ENCODE measurements around the gene JUP.

Gene JUP

DNA sequence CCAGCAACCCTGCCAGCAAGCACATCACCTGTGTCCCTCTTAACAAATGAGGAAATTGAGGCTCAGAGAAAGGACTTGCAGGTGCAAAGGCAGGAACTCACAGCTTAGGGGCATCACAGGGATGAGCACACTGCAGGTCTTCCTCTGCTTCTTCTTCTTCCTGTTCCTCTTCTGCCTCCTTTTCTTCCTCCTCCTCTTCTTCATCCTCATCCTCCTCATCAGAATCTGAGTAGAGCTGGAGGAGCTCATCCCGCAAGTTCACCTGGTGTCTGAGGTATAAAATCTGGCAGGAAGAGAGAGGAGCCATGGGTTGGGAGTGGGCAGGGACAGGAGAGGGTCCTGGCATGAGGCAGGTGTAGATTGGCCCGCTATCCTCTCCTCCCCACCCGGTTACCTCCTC is 54.7 kb downstream of the JUP start:
- no peaks in the 10 kb centered on the region for H4K20me1 ChIP-seq (ENCODE audit: low read depth, low read length)
- H3K9me2 ChIP-seq (replicated peaks; ENCODE audit: insufficient read depth, low read length) = no peaks in the 10 kb centered on the region
- H3K9me3 ChIP-seq (ENCODE audit: insufficient read depth, low read length) = no peaks in the 10 kb centered on the region
- H3K4me3 ChIP-seq (ENCODE audit: insufficient read depth, low read length, poor library complexity, severe bottlenecking) = no peak overlapping the region
- no peaks in the 10 kb centered on the region for H3K79me2 ChIP-seq (ENCODE audit: insufficient read depth, low read length)
- no peak overlapping the region for H2AFZ ChIP-seq (ENCODE audit: low read depth, low read length, severe bottlenecking)
- no peak overlapping the region for H3K27ac ChIP-seq (ENCODE audit: low read depth, low read length)
- no peaks in the 10 kb centered on the region for H3K36me3 ChIP-seq (ENCODE audit: low read length)
- no peak overlapping the region for H3K4me2 ChIP-seq (ENCODE audit: low read depth, low read length, poor library complexity, severe bottlenecking)
- no peaks in the 10 kb centered on the region for H3F3A ChIP-seq (ENCODE audit: insufficient read depth)
- no peaks in the 10 kb centered on the region for H3K27me3 ChIP-seq (ENCODE audit: low read length)
- no peak overlapping the region for H3K9ac ChIP-seq (ENCODE audit: low read length)
- no peak for TF ChIP-seq EZH2phosphoT487 (conservative IDR thresholded peaks at IDR 0.05; ENCODE audit: low read length)
- TF ChIP-seq, protein P1, sequence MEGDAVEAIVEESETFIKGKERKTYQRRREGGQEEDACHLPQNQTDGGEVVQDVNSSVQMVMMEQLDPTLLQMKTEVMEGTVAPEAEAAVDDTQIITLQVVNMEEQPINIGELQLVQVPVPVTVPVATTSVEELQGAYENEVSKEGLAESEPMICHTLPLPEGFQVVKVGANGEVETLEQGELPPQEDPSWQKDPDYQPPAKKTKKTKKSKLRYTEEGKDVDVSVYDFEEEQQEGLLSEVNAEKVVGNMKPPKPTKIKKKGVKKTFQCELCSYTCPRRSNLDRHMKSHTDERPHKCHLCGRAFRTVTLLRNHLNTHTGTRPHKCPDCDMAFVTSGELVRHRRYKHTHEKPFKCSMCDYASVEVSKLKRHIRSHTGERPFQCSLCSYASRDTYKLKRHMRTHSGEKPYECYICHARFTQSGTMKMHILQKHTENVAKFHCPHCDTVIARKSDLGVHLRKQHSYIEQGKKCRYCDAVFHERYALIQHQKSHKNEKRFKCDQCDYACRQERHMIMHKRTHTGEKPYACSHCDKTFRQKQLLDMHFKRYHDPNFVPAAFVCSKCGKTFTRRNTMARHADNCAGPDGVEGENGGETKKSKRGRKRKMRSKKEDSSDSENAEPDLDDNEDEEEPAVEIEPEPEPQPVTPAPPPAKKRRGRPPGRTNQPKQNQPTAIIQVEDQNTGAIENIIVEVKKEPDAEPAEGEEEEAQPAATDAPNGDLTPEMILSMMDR (IDR thresholded peaks at IDR 0.05; ENCODE audit: insufficient read depth, low read length, poor library complexity, severe bottlenecking) = no peak

DNA sequence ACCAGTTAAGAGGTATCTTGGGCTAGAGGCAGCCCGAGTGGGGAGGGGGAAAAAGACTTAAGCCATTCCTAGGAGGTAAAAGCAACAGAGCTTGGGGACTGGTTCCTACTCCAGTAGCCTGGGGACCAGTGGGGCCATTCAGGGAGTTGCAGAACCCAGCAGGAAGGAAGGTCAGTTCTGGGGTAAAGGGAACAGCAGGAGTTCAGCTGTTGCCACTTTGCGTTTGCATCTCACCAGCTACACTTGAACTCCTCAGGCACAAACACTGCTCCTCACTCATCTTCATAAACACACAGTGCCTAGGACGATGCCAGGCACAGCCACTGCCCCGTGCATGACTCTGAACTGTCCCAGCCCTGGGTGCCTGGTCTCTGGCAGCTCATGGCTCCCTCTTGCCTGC is 56.0 kb downstream of the JUP start:
- H3F3A ChIP-seq (ENCODE audit: insufficient read depth) = no peaks in the 10 kb centered on the region
- H3K27me3 ChIP-seq (ENCODE audit: low read length) = no peaks in the 10 kb centered on the region
- TF ChIP-seq, protein P1 (IDR thresholded peaks at IDR 0.05; ENCODE audit: insufficient read depth, low read length, poor library complexity, severe bottlenecking) = no peak
- no peak for TF ChIP-seq EZH2phosphoT487 (conservative IDR thresholded peaks at IDR 0.05; ENCODE audit: low read length)
- no peak overlapping the region for H3K4me2 ChIP-seq (ENCODE audit: low read depth, low read length, poor library complexity, severe bottlenecking)
- no peaks in the 10 kb centered on the region for H3K79me2 ChIP-seq (ENCODE audit: insufficient read depth, low read length)
- no peak overlapping the region for H3K4me3 ChIP-seq (ENCODE audit: insufficient read depth, low read length, poor library complexity, severe bottlenecking)
- no peaks in the 10 kb centered on the region for H3K9me3 ChIP-seq (ENCODE audit: insufficient read depth, low read length)
- no peaks in the 10 kb centered on the region for H4K20me1 ChIP-seq (ENCODE audit: low read depth, low read length)
- no peaks in the 10 kb centered on the region for H3K9me2 ChIP-seq (replicated peaks; ENCODE audit: insufficient read depth, low read length)
- H3K9ac ChIP-seq (ENCODE audit: low read length) = no peak overlapping the region
- H2AFZ ChIP-seq (ENCODE audit: low read depth, low read length, severe bottlenecking) = no peak overlapping the region
- H3K36me3 ChIP-seq (ENCODE audit: low read length) = no peaks in the 10 kb centered on the region
- no peak overlapping the region for H3K27ac ChIP-seq (ENCODE audit: low read depth, low read length)

DNA sequence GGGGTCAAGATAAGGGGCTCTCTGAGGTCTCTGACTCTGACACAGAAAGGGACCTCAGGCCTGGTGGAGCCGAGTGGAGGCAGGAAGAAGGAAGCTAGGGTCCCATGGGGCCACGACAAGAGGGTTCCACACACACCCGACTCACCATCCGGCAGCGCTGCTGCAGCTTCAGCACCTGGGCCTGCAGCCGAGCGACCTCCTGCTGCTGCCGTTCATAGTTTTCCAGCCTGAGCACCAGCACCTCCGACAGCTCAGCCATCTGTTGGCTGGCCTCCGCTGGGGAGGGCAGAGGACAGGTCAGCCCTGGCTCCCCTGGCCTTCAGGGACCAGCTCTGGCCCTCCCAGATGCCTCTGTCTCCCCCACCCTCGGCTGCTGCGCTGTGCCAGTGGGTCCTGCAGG is 58.5 kb downstream of the JUP start:
- TF ChIP-seq EZH2phosphoT487 (conservative IDR thresholded peaks at IDR 0.05; ENCODE audit: low read length) = no peak
- TF ChIP-seq, protein P1 (IDR thresholded peaks at IDR 0.05; ENCODE audit: insufficient read depth, low read length, poor library complexity, severe bottlenecking) = no peak
- Histone ChIP-seq H3F3A (ENCODE audit: insufficient read depth) (no peaks in the 10 kb centered on the region), H3K9me3 (ENCODE audit: insufficient read depth, low read length) (no peaks in the 10 kb centered on the region), H4K20me1 (ENCODE audit: low read depth, low read length) (no peaks in the 10 kb centered on the region), H2AFZ (ENCODE audit: low read depth, low read length, severe bottlenecking) (no peak overlapping the region), H3K9me2 (replicated peaks; ENCODE audit: insufficient read depth, low read length) (no peaks in the 10 kb centered on the region), H3K79me2 (ENCODE audit: insufficient read depth, low read length) (no peaks in the 10 kb centered on the region), H3K36me3 (ENCODE audit: low read length) (no peaks in the 10 kb centered on the region), H3K27ac (ENCODE audit: low read depth, low read length) (no peak overlapping the region), H3K4me3 (ENCODE audit: insufficient read depth, low read length, poor library complexity, severe bottlenecking) (no peak overlapping the region), H3K9ac (ENCODE audit: low read length) (no peak overlapping the region), H3K4me2 (ENCODE audit: low read depth, low read length, poor library complexity, severe bottlenecking) (no peak overlapping the region), H3K27me3 (ENCODE audit: low read length) (no peaks in the 10 kb centered on the region)

Measured in SU-DHL-6 (cell line).